Stimulated activated CD4-positive, alpha-beta T cell treated with anti-CD3 and anti-CD28 coated beads, Interleukin-12 subunit alpha, Interleukin-12 subunit beta, amount 100 ng/mL, for 48 hours (primary cell): ENCODE data around the gene LRCH2.
"Not testable (repeated sequence)": the region's sequence is repeated elsewhere in the genome, so short reads cannot be mapped to it uniquely, and the experiment has no call there.

Experiments used
- DNase-seq, 3 donors: peaks; one replicate each; pipeline ENCODE4 v3.0.0-alpha.2; 2020; ENCODE audit warnings: low read depth in 2 of 3, low spot score in 1 of 3

Gene LRCH2, protein sequence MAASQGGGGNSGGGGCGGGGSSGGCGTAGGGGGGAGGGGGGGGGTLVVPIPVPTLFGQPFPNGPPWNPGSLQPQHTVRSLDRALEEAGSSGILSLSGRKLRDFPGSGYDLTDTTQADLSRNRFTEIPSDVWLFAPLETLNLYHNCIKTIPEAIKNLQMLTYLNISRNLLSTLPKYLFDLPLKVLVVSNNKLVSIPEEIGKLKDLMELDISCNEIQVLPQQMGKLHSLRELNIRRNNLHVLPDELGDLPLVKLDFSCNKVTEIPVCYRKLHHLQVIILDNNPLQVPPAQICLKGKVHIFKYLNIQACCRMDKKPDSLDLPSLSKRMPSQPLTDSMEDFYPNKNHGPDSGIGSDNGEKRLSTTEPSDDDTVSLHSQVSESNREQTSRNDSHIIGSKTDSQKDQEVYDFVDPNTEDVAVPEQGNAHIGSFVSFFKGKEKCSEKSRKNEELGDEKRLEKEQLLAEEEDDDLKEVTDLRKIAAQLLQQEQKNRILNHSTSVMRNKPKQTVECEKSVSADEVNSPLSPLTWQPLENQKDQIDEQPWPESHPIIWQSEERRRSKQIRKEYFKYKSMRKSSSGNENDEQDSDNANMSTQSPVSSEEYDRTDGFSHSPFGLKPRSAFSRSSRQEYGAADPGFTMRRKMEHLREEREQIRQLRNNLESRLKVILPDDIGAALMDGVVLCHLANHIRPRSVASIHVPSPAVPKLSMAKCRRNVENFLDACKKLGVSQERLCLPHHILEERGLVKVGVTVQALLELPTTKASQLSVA

GRCh38 chrX:115233497-115234455, at the start of gene LRCH2:
TSS of gene LRCH2 (minus strand) at chrX:115234096. CDS start at chrX:115234041, 55 bp downstream.
- DNase-seq: no peak

- DNase-seq: no peak
Observed at GRCh38 chrX:115269051-115269683, 35.3 kb upstream of the LRCH2 start.

- DNase-seq: no peak
Observed at GRCh38 chrX:115268421-115268820, 34.5 kb upstream of the LRCH2 start.

GRCh38 chrX:115266300-115266699, 32.4 kb upstream of the LRCH2 start:
- no peak for DNase-seq

DNA sequence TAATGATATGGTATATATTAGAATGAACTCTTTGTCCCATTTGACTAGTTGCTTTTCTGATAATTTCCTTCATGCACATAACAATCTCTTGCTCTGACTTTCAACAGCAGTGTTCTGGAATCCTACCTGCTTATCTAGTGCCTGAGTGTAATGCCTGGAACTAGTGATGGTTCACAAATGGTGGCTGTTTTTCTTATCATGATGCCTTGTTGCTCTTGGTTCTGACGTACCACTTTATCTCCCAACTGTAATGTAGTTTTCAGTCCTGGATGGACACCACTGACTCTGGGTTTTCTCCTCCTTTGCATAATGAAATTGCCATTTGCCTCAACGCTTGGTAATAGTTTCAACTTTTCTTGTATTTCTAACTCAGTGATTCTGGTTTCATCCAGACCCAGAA, 30.1 kb upstream of the LRCH2 start:
- DNase-seq: no peak

DNA sequence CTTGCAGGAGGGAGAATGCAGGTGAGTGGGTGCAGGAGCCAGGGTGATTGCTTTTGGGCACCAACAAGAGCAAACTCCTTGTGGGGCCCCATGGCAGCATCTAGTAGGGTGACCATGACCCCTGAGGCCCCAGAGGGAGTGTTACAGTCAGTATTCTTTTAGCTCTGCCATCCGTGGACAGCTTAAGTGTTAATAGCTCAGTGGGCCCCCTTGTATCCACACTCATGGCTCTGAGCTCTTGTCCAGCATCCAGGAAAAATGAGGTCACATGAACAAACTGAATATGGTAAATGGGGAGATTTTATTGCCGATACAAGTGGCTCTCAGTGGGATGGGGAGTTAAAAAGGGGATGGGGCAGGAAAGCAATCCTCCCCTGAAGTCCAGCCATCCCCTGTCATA, 27.3 kb upstream of the LRCH2 start:
- DNase-seq: no peak

GRCh38 chrX:115260330-115260729, 26.4 kb upstream of the LRCH2 start:
- no peak for DNase-seq

- no peak for DNase-seq
Observed at GRCh38 chrX:115259238-115259875, 25.5 kb upstream of the LRCH2 start.

DNA sequence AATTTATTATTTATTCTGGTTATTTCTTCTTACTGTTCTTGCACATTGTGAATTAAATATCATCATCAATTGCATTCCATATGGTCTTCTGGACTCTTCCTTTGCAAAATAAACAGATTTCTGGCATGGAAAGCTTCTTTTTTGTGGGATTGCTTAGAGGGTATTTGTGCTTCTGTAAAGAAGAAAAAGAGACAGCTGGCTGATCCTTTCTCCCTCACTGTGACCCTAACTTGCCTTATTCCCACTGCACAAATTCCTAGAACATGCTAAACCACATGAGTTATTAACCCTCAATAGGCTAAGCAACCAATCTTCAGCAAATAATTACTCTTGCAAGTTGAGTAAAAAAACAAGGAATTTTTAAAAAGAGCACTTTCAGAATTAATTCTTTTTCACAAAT, 23.8 kb upstream of the LRCH2 start:
- no peak for DNase-seq

- no peak for DNase-seq
Observed at GRCh38 chrX:115255003-115255402, 21.1 kb upstream of the LRCH2 start.

- DNase-seq: no peak
Observed at GRCh38 chrX:115251458-115252233, 17.8 kb upstream of the LRCH2 start.

DNA sequence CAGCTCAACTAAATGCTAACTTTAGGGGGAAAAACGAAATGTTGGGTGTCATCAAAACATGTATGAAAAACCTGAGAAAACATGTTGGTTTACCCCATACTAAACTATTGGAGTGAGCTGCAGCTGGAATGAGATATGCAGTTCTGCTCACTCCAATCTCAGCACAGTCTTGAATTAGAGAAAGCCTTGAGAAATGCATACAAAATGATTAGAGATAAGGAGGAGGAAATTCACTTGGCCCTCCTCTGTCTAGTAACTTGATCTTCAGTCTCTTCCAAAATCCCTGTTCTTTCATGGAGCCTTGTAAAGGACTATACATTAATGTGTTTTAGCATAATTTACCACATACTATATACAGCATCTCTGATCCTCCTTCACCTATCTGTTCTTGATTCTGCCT, 3.2 kb upstream of the LRCH2 start:
- no peak for DNase-seq

GRCh38 chrX:115236560-115236959, 2.7 kb upstream of the LRCH2 start:
- no peak for DNase-seq

- DNase-seq: no peak
Observed at GRCh38 chrX:115234461-115234860, 565 bp upstream of the LRCH2 start.

- no peak for DNase-seq
Observed at GRCh38 chrX:115232933-115233496, 881 bp downstream of the LRCH2 start.

DNA sequence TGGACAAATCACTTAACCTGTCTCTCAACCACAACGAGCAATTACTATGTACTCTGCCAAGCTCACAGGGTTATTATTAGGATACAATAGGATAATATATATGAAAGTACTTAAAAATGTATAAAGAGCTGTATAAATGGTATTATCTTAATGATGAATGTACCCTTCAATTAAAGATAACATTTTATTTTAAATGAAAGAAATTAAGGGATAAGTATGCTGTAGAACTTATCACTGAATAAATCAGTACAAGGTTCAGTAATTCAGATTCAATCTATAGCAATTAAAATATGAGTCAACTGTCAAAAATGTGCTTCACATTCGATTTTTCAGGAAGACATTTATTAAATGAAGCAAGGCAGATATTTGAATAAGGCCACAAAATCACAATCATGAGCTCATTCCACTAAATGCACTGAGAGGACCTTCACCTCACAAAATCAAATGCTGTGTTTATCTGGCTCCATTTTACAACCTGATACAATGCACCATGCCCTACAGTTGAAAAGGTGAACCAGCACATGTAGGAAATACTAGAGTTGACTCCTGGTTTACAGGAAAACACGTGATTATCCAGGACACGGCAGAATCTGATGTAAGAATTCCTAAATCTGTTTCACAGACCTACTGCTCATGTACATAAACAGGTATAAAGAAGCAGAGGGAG, 4.4 kb downstream of the LRCH2 start:
- no peak for DNase-seq

GRCh38 chrX:115226929-115227328, 7.0 kb downstream of the LRCH2 start:
- DNase-seq: no peak

GRCh38 chrX:115217346-115217745, 16.6 kb downstream of the LRCH2 start:
- not testable (repeated sequence) for DNase-seq

- DNase-seq: no peak
Observed at GRCh38 chrX:115214605-115215004, 19.3 kb downstream of the LRCH2 start.
